ENCODE data around the gene GRIN2B. TPM values are rescaled to one million over a fixed set of nuclear protein-coding genes. Genes with fewer than 3 reads are reported as not detected.

Gene GRIN2B
- total and polyA plus RNA-seq, 10 of the 15 experiments (the other 5 are each of a cell fraction or from before 2014, with no cell fraction given) = under 0.01 TPM; not detected in 9

DNA sequence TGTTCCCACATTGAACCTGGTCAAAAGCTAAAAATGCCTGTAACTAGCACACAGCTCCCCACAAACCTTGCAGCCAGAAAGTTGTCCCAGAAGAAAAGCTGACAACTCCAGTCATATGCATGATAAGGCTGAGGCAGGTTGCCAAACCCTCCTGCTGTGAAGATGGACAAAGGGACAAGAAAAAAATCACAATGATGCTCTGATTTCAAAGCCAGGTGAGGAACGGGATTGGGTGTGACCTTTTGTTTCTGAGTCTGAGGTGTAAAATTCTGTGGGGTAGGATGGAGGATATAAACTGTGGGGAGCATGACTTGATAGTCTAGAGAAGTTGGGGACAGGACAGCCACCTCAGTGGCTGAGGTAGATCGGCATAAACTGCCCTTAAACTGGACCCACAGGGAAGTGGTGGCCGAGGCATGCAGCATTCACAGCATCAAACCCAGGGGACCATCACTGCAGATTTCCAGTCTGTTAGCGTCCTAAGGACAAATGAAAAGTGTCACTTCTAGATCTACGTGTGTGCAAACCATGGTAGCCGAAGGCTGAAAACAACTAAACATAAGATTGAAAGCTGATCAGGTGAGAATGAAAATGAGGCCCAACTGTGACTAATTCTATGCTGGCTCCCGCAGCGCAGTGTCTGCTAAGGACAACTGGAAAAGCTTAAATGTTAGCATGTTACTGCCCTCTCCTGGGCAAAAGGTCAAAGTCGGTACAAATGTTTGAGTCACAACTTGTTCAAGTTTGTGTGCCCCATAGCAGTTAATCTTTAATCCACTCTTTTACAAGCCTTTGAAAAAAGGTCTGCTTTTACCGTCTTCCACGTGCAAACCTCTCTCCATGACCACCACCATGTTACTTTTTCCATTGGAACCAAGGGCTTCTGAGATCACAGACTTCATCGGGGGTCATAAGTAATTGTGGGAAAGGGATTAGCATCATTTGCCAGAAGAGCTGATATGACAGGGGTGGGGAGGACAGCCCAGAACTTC lies 39.8 kb downstream of the GRIN2B start:
- in situ Hi-C loops (cut with MboI) = no loop called here
- intact Hi-C loops (cut with micrococcal nuclease; ENCODE audit: unreplicated experiment) = loop anchor here (1.0 to 5.0 kb wide), 5 partner anchors 77 to 684 kb away; no protein-coding TSS in a partner anchor
- H3K4me3 ChIP-seq = no peak overlapping the region
- ChIA-PET POLR2A (no interaction called here), RAD21 (ENCODE audit: unreplicated experiment) (interaction anchor here (0.8 to 2.2 kb wide), 7 partner anchors 74 to 686 kb away, joined by 4 to 11 read pairs (median 9); no protein-coding TSS in a partner anchor), SMC1A (ENCODE audit: uncharacterized antibody, unreplicated experiment) (interaction anchor here (0.6 to 1.9 kb wide), 6 partner anchors 52 to 580 kb away, joined by 3 to 10 read pairs (median 4); no protein-coding TSS in a partner anchor), CTCF (interaction anchor here (0.5 to 2.8 kb wide), 17 partner anchors 9 to 686 kb away, joined by 3 to 18 read pairs (median 4); no protein-coding TSS in a partner anchor)
- no peak overlapping the region for H3K9ac ChIP-seq (ENCODE audit: control insufficient read depth, insufficient read depth, low read length)
- peak; percentile 91 for FAIRE-seq
- ATAC-seq = peak; percentile 92
- H3K27ac ChIP-seq (ENCODE audit: control insufficient read depth, insufficient read depth) = no peak overlapping the region
- no peaks in the 10 kb centered on the region for H3K9me3 ChIP-seq (replicated peaks; ENCODE audit: control insufficient read depth, insufficient read depth, low read length)
- no TSS peak for BruUV-seq (replicated peaks)
- no peaks in the 10 kb centered on the region for H3K4me1 ChIP-seq (ENCODE audit: control insufficient read depth, insufficient read depth, low read length)
- TF ChIP-seq RAD21 (IDR thresholded peaks at IDR 0.05; ENCODE audit: insufficient read depth, low read depth, low read length) (peak; percentile 63), JUND (IDR thresholded peaks at IDR 0.05; ENCODE audit: low read depth, low read length) (no peak), TAF1 (IDR thresholded peaks at IDR 0.05; ENCODE audit: borderline replicate concordance, low read depth, low read length) (no peak), IKZF1 (conservative IDR thresholded peaks at IDR 0.05) (no peak), SMC3 (IDR thresholded peaks at IDR 0.05; ENCODE audit: borderline replicate concordance, low read length) (peak; percentile 70; the same call in 1 of the 2 replicates), TCF12 (IDR thresholded peaks at IDR 0.05; ENCODE audit: low read depth, low read length) (no peak), YY1 (IDR thresholded peaks at IDR 0.05; ENCODE audit: low read depth, low read length) (no peak), KDM1A (IDR thresholded peaks at IDR 0.05; ENCODE audit: borderline replicate concordance) (no peak)
- TF ChIP-seq, protein P1, sequence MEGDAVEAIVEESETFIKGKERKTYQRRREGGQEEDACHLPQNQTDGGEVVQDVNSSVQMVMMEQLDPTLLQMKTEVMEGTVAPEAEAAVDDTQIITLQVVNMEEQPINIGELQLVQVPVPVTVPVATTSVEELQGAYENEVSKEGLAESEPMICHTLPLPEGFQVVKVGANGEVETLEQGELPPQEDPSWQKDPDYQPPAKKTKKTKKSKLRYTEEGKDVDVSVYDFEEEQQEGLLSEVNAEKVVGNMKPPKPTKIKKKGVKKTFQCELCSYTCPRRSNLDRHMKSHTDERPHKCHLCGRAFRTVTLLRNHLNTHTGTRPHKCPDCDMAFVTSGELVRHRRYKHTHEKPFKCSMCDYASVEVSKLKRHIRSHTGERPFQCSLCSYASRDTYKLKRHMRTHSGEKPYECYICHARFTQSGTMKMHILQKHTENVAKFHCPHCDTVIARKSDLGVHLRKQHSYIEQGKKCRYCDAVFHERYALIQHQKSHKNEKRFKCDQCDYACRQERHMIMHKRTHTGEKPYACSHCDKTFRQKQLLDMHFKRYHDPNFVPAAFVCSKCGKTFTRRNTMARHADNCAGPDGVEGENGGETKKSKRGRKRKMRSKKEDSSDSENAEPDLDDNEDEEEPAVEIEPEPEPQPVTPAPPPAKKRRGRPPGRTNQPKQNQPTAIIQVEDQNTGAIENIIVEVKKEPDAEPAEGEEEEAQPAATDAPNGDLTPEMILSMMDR (IDR thresholded peaks at IDR 0.05 in 2 of 3, conservative IDR thresholded peaks at IDR 0.05 in 1 of 3; ENCODE audit: control insufficient read depth in 2 of 3, extremely low read depth in 1 of 3, insufficient read depth in 1 of 3, low read depth in 3 of 3, low read length in 3 of 3) = peak; percentile 28 to 72 (median 53); a peak in 5 of 6 replicates
- TF ChIP-seq, protein P2, sequence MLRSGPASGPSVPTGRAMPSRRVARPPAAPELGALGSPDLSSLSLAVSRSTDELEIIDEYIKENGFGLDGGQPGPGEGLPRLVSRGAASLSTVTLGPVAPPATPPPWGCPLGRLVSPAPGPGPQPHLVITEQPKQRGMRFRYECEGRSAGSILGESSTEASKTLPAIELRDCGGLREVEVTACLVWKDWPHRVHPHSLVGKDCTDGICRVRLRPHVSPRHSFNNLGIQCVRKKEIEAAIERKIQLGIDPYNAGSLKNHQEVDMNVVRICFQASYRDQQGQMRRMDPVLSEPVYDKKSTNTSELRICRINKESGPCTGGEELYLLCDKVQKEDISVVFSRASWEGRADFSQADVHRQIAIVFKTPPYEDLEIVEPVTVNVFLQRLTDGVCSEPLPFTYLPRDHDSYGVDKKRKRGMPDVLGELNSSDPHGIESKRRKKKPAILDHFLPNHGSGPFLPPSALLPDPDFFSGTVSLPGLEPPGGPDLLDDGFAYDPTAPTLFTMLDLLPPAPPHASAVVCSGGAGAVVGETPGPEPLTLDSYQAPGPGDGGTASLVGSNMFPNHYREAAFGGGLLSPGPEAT (IDR thresholded peaks at IDR 0.05; ENCODE audit: low read depth) = no peak
- H3K27me3 ChIP-seq (replicated peaks in 1 of 2; ENCODE audit: control insufficient read depth in 2 of 2, insufficient read depth in 2 of 2, low read length in 1 of 2) = peaks cover 0 to 3% of the 10 kb centered on the region in 2 experiments; a peak in 1 of 4 replicates
- H3K36me3 ChIP-seq (ENCODE audit: control insufficient read depth in 2 of 2, insufficient read depth in 2 of 2, low read length in 1 of 2) = no peaks in the 10 kb centered on the region
- 13% methylated on average over 12 of the region's 12 CpGs for WGBS (ENCODE audit: insufficient coverage, insufficient replicate concordance, low lambda C conversion rate, missing lambda C conversion rate)
- H3K79me2 ChIP-seq (ENCODE audit: control insufficient read depth, insufficient read depth, low read length) = no peaks in the 10 kb centered on the region
- no peaks in the 10 kb centered on the region for H4K20me1 ChIP-seq (ENCODE audit: control insufficient read depth, insufficient read depth)
- H2AFZ ChIP-seq (ENCODE audit: control insufficient read depth, low read depth, low read length) = no peak overlapping the region
- H3K4me2 ChIP-seq (ENCODE audit: control insufficient read depth, insufficient read depth) = no peak overlapping the region
- no peak for DNase-seq (ENCODE audit: low read depth, low spot score)
